ENCODE results near the gene STOML2. TPM values are rescaled to one million over a fixed set of nuclear protein-coding genes. Genes with fewer than 3 reads are reported as not detected.
A peak's percentile ranks its signal among the peaks of the same experiment; 100 is the strongest.

Gene STOML2
- total RNA-seq, 5 donors from 2014 or later (not counting 1 experiment from before 2014, with no cell fraction given), result 35.8 to 58.2 (median 53.7) TPM

- Mint-ChIP-seq H3K4me1 (peaks cover 0 to under 1% (median 0%) of the 10 kb centered on the region in 3 donors), H3K9me3 (no peaks in the 10 kb centered on the region)
- CTCF ChIA-PET, result no interaction called here
Measured at GRCh38 chr9:35057271-35057620, 45.7 kb downstream of the STOML2 start.

DNA sequence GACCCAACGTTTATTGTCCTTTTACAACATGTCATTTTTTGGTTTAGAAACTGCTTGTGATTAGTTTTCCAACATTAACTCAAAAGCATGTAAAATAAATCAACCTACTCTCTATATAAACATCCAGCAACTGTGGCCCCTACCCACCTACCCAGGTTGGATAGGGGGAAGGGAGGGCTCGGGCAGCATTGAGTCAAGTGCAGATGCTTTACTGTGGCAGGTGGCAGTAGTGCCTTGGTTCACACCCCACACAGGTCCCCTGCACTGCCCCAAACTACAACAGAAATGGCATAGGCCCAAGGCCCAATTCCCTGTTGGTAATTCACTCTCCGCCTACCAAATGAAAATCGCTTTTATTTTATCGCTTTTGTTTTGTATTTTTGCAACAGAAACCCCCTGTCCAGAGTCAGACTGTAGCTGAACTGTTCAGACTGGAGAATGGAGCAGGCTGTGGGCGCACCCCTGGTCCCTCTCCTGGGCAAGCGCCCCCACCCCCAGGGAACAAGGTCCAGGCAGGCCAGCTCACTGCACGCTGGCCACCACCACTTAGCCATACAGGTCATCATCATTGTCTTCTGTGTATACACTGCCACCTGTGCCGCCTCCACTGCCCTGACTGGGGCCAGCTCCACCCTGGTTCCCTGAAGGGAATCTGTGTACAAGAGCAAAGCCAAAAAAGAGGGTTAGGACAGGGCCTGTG, 46.2 kb downstream of the STOML2 start:
- no peaks in the 10 kb centered on the region for H3K9me3 Mint-ChIP-seq
- ATAC-seq (replicated peaks in 1 of 4) (peak in 1 of 4 experiments; percentile 18), DNase-seq (no peak)
- Histone ChIP-seq H3K27ac (ENCODE audit: low read length) (no peak overlapping the region), H3K36me3 (ENCODE audit: control insufficient read depth in 2 of 2, extremely low read depth in 1 of 2, insufficient read depth in 1 of 2, low read length in 1 of 2) (peaks cover 21 to 63% of the 10 kb centered on the region in 2 donors), H3K9me3 (no peaks in the 10 kb centered on the region), H3K27me3 (replicated peaks in 1 of 2; ENCODE audit: control insufficient read depth in 2 of 2, extremely low read depth in 1 of 2, insufficient read depth in 2 of 2, low read length in 1 of 2) (no peaks in the 10 kb centered on the region), H3K4me3 (ENCODE audit: control insufficient read depth in 1 of 2, extremely low read depth in 1 of 2, low read length in 1 of 2) (no peak overlapping the region), H3K4me1 (ENCODE audit: control insufficient read depth in 1 of 2, extremely low read depth in 1 of 2, insufficient read depth in 2 of 2, low read length in 2 of 2) (no peaks in the 10 kb centered on the region)
- ChIA-PET CTCF (no interaction called here), POLR2A (no interaction called here)
- 96% methylated on average over 7 of the region's 9 CpGs for WGBS (ENCODE audit: insufficient coverage)
- H3K36me3 Mint-ChIP-seq, result peaks cover 67% of the 10 kb centered on the region
- no peaks in the 10 kb centered on the region for H3K4me1 Mint-ChIP-seq
- H3K27ac Mint-ChIP-seq, result no peak overlapping the region
- no peaks in the 10 kb centered on the region for H3K27me3 Mint-ChIP-seq
- no peak overlapping the region for H3K4me3 Mint-ChIP-seq

More at GRCh38 chr9:35057271-35057620, 45.7 kb downstream of the STOML2 start:
- peaks cover 21 to 67% of the 10 kb centered on the region in 2 donors for H3K36me3 ChIP-seq (ENCODE audit: control insufficient read depth in 2 of 2, extremely low read depth in 1 of 2, insufficient read depth in 1 of 2, low read length in 1 of 2)
- H3K27ac Mint-ChIP-seq, result no peak overlapping the region
- H3K4me3 Mint-ChIP-seq, result no peak overlapping the region
- POLR2A ChIA-PET, result no interaction called here
- peaks cover 70% of the 10 kb centered on the region for H3K36me3 Mint-ChIP-seq
- WGBS (ENCODE audit: insufficient coverage), result 99% methylated on average over 7 of the region's 8 CpGs
- ATAC-seq (replicated peaks in 1 of 4), result peak in 1 of 4 experiments; percentile 12
- no peak for DNase-seq
- H3K4me3 ChIP-seq (ENCODE audit: control insufficient read depth in 1 of 2, extremely low read depth in 1 of 2, low read length in 1 of 2), result no peak overlapping the region
- no peaks in the 10 kb centered on the region for H3K4me1 ChIP-seq (ENCODE audit: control insufficient read depth in 1 of 2, extremely low read depth in 1 of 2, insufficient read depth in 2 of 2, low read length in 2 of 2)
- H3K27me3 Mint-ChIP-seq, result no peaks in the 10 kb centered on the region
- H3K27me3 ChIP-seq (replicated peaks in 1 of 2; ENCODE audit: control insufficient read depth in 2 of 2, extremely low read depth in 1 of 2, insufficient read depth in 2 of 2, low read length in 1 of 2), result no peaks in the 10 kb centered on the region
- H3K27ac ChIP-seq (ENCODE audit: low read length), result no peak overlapping the region
- no peaks in the 10 kb centered on the region for H3K9me3 ChIP-seq

- H3K9me3 Mint-ChIP-seq, result no peaks in the 10 kb centered on the region
- H3K4me1 Mint-ChIP-seq, result peaks cover 4 to 6% (median 4%) of the 10 kb centered on the region in 3 donors
- Histone ChIP-seq H3K9me3 (no peaks in the 10 kb centered on the region), H3K4me1 (ENCODE audit: control insufficient read depth in 1 of 2, extremely low read depth in 1 of 2, insufficient read depth in 2 of 2, low read length in 2 of 2) (no peaks in the 10 kb centered on the region), H3K4me3 (ENCODE audit: control insufficient read depth in 1 of 2, extremely low read depth in 1 of 2, low read length in 1 of 2) (no peak overlapping the region), H3K36me3 (ENCODE audit: control insufficient read depth in 2 of 2, extremely low read depth in 1 of 2, insufficient read depth in 1 of 2, low read length in 1 of 2) (peaks cover 10 to 46% of the 10 kb centered on the region in 2 donors), H3K27ac (ENCODE audit: low read length) (no peak overlapping the region), H3K27me3 (replicated peaks in 1 of 2; ENCODE audit: control insufficient read depth in 2 of 2, extremely low read depth in 1 of 2, insufficient read depth in 2 of 2, low read length in 1 of 2) (no peaks in the 10 kb centered on the region)
- ChIA-PET POLR2A (no interaction called here), CTCF (no interaction called here)
- WGBS (ENCODE audit: insufficient coverage), result 98% methylated on average over 5 of the region's 14 CpGs
- H3K27ac Mint-ChIP-seq, result no peak overlapping the region
- no peak for DNase-seq
- ATAC-seq (replicated peaks in 1 of 4), result no peak
- no peak overlapping the region for H3K4me3 Mint-ChIP-seq
- H3K27me3 Mint-ChIP-seq, result no peaks in the 10 kb centered on the region
- peaks cover 55% of the 10 kb centered on the region for H3K36me3 Mint-ChIP-seq
Measured at GRCh38 chr9:35054871-35055644, 47.9 kb downstream of the STOML2 start.

GRCh38 chr9:35054185-35054835, 48.6 kb downstream of the STOML2 start:
- POLR2A ChIA-PET, result interaction anchor here in 1 of 2 donors (0.7 kb wide), 1 partner anchor 155 kb away, joined by 4 read pairs; no protein-coding TSS in a partner anchor
- no peak for ATAC-seq (replicated peaks in 1 of 4)
- Mint-ChIP-seq H3K9me3 (no peaks in the 10 kb centered on the region), H3K27me3 (no peaks in the 10 kb centered on the region), H3K4me3 (no peak overlapping the region), H3K27ac (no peak overlapping the region), H3K36me3 (peaks cover 48% of the 10 kb centered on the region), H3K4me1 (peaks cover 4 to 6% (median 4%) of the 10 kb centered on the region in 3 donors)
- Histone ChIP-seq H3K27me3 (replicated peaks in 1 of 2; ENCODE audit: control insufficient read depth in 2 of 2, extremely low read depth in 1 of 2, insufficient read depth in 2 of 2, low read length in 1 of 2) (no peaks in the 10 kb centered on the region), H3K36me3 (ENCODE audit: control insufficient read depth in 2 of 2, extremely low read depth in 1 of 2, insufficient read depth in 1 of 2, low read length in 1 of 2) (peaks cover 6 to 39% of the 10 kb centered on the region in 2 donors), H3K4me1 (ENCODE audit: control insufficient read depth in 1 of 2, extremely low read depth in 1 of 2, insufficient read depth in 2 of 2, low read length in 2 of 2) (no peaks in the 10 kb centered on the region), H3K27ac (ENCODE audit: low read length) (no peak overlapping the region), H3K4me3 (ENCODE audit: control insufficient read depth in 1 of 2, extremely low read depth in 1 of 2, low read length in 1 of 2) (no peak overlapping the region), H3K9me3 (no peaks in the 10 kb centered on the region)
- CTCF ChIA-PET, result no interaction called here
- DNase-seq, result no peak
- WGBS (ENCODE audit: insufficient coverage), result 90% methylated on average over 2 of the region's 5 CpGs

- Mint-ChIP-seq H3K36me3 (peaks cover 35% of the 10 kb centered on the region), H3K4me3 (no peak overlapping the region), H3K9me3 (no peaks in the 10 kb centered on the region), H3K4me1 (peaks cover 4 to 6% (median 4%) of the 10 kb centered on the region in 3 donors), H3K27ac (peak overlapping the region in 1 of 2 donors; percentile 23), H3K27me3 (no peaks in the 10 kb centered on the region)
- ATAC-seq (replicated peaks in 1 of 4) (peak; percentile 54 to 69 (median 64)), DNase-seq (peak in 31 of 35 experiments; percentile 9 to 67 (median 41))
- no peaks in the 10 kb centered on the region for H3K27me3 ChIP-seq (replicated peaks in 1 of 2; ENCODE audit: control insufficient read depth in 2 of 2, extremely low read depth in 1 of 2, insufficient read depth in 2 of 2, low read length in 1 of 2)
- POLR2A ChIA-PET, result interaction anchor here (0.5 to 1.4 kb wide), 5 partner anchors 17 to 1121 kb away, joined by 3 to 8 read pairs (median 6); partner anchors contain the start of gene DNAJB5 (in 1 of the 2)
- no peaks in the 10 kb centered on the region for H3K9me3 ChIP-seq
- CTCF ChIA-PET, result interaction anchor here (0.5 to 3.9 kb wide), 31 partner anchors 8 to 1183 kb away, joined by 3 to 56 read pairs (median 4); partner anchors contain the start of genes FANCG (in 1 of the 2), PIGO (in 1 of the 2) and VCP (in 1 of the 2)
- 100% methylated on average over 1 of the region's 7 CpGs for WGBS (ENCODE audit: insufficient coverage)
- H3K4me1 ChIP-seq (ENCODE audit: control insufficient read depth in 1 of 2, extremely low read depth in 1 of 2, insufficient read depth in 2 of 2, low read length in 2 of 2), result no peaks in the 10 kb centered on the region
- peaks cover 9 to 15% of the 10 kb centered on the region in 2 donors for H3K36me3 ChIP-seq (ENCODE audit: control insufficient read depth in 2 of 2, extremely low read depth in 1 of 2, insufficient read depth in 1 of 2, low read length in 1 of 2)
- H3K4me3 ChIP-seq (ENCODE audit: control insufficient read depth in 1 of 2, extremely low read depth in 1 of 2, low read length in 1 of 2), result no peak overlapping the region
- H3K27ac ChIP-seq (ENCODE audit: low read length), result no peak overlapping the region
Measured at GRCh38 chr9:35051069-35051967, 51.6 kb downstream of the STOML2 start.

Measured in T-cell (primary cell).